IMR-90 (cell line): Measurements from ENCODE around the gene LYPD4. TPM values are rescaled to one million over a fixed set of nuclear protein-coding genes. Genes with fewer than 3 reads are reported as not detected.

ENCODE experiments used
- ATAC-seq: fragments of 200-7000 bp; cut with Tn5 transposase; 2 replicates; pipeline ENCODE4 v1.9.1; 2020; ENCODE audit warnings: low read depth, mild to moderate bottlenecking, moderate library complexity
- BruUV-seq: library from RNA; stranded (reverse); fragments of 400-500 nt; replicated peaks from 2 replicates; lab custom pipeline; 2021; lab: Mats Ljungman, UMichigan
- CTCF ChIA-PET: fragments of 300-600 bp; formaldehyde crosslinking; extraction: SDS; loops from one replicate; lab custom pipeline; 2021; ENCODE audit warnings: antibody characterized with exemption; lab: Yijun Ruan, JAX
- POLR2A ChIA-PET: fragments of 300-600 bp; sonication (Branson Sonifier 250); formaldehyde crosslinking; loops from one replicate; lab custom pipeline; 2022; ENCODE audit warnings: antibody characterized with exemption; ENCODE audit not compliant: unreplicated experiment; lab: Charles Lee
- DNase-seq: peaks from one replicate; pipeline ENCODE4 v3.0.0; 2013
- H2AFZ ChIP-seq: replicated peaks from 2 replicates; pipeline ENCODE3; 2013; ENCODE audit warnings: low read length, mild to moderate bottlenecking; ENCODE audit not compliant: poor library complexity
- H2AK5ac ChIP-seq: 2 replicates; pipeline ENCODE4 v1.6.1; 2013; ENCODE audit warnings: low read depth, low read length, inconsistent platforms
- H2AK9ac ChIP-seq: replicated peaks from 2 replicates; pipeline ENCODE3; 2013; ENCODE audit warnings: mild to moderate bottlenecking, low read depth, low read length, moderate library complexity; ENCODE audit not compliant: poor library complexity
- H2BK120ac ChIP-seq: 2 replicates; pipeline ENCODE4 v1.6.1; 2013; ENCODE audit warnings: low read depth, low read length, inconsistent platforms
- H2BK15ac ChIP-seq: 3 replicates; pipeline ENCODE4 v1.6.1; 2013; ENCODE audit warnings: low read depth, low read length, inconsistent platforms
- H2BK20ac ChIP-seq: 2 replicates; pipeline ENCODE4 v1.6.1; 2013; ENCODE audit warnings: low read depth, mild to moderate bottlenecking, inconsistent platforms, low read length, moderate library complexity
- H2BK5ac ChIP-seq: 2 replicates; pipeline ENCODE4 v1.6.1; 2013; ENCODE audit warnings: mild to moderate bottlenecking, low read depth, low read length, inconsistent platforms; ENCODE audit not compliant: poor library complexity, severe bottlenecking
- H3K14ac ChIP-seq: replicated peaks from 2 replicates; pipeline ENCODE4 v1.6.1; 2013; ENCODE audit warnings: low read depth, low read length, inconsistent platforms
- H3K18ac ChIP-seq: 2 replicates; pipeline ENCODE4 v1.6.1; 2013; ENCODE audit warnings: low read depth, low read length, control low read depth
- H3K23ac ChIP-seq: 2 replicates; pipeline ENCODE4 v1.6.1; 2013; ENCODE audit warnings: low read depth, low read length, inconsistent platforms
- H3K27ac ChIP-seq: 2 replicates; pipeline ENCODE4 v1.5.1; 2013; ENCODE audit warnings: mild to moderate bottlenecking, control low read depth, low read length; ENCODE audit not compliant: insufficient read depth
- H3K27me3 ChIP-seq: 2 replicates; pipeline ENCODE4 v1.6.1; 2013; ENCODE audit warnings: low read length; ENCODE audit not compliant: control insufficient read depth, insufficient read depth
- H3K36me3 ChIP-seq: 2 replicates; pipeline ENCODE4 v1.6.1; 2013; ENCODE audit warnings: low read length, mixed read lengths; ENCODE audit not compliant: control insufficient read depth, insufficient read depth
- H3K4ac ChIP-seq: 2 replicates; pipeline ENCODE4 v1.6.1; 2013; ENCODE audit warnings: low read depth, low read length, inconsistent platforms
- H3K4me1 ChIP-seq: 2 replicates; pipeline ENCODE4 v1.6.1; 2013; ENCODE audit warnings: low read length, mixed read lengths; ENCODE audit not compliant: control insufficient read depth, insufficient read depth
- H3K4me2 ChIP-seq: 2 replicates; pipeline ENCODE4 v1.6.1; 2013; ENCODE audit warnings: low read depth, mild to moderate bottlenecking, control low read depth, low read length, moderate library complexity
- H3K4me3 ChIP-seq: 2 replicates; pipeline ENCODE4 v1.5.1; 2013; ENCODE audit warnings: low read depth, mild to moderate bottlenecking, control low read depth, low read length, moderate library complexity; ENCODE audit not compliant: insufficient read depth
- H3K56ac ChIP-seq: 2 replicates; pipeline ENCODE4 v1.6.1; 2013; ENCODE audit warnings: low read length, inconsistent platforms; ENCODE audit not compliant: insufficient read depth; ENCODE audit errors: extremely low read depth
- H3K79me1 ChIP-seq, 2 experiments: 2 replicates each; pipeline ENCODE4 v1.6.1; 2013; ENCODE audit warnings: low read length in 2 of 2, inconsistent platforms in 1 of 2, low read depth in 1 of 2
- H3K9ac ChIP-seq: 2 replicates; pipeline ENCODE4 v1.6.1; 2013; ENCODE audit warnings: low read depth, low read length, control low read depth
- H3K9me1 ChIP-seq: 2 replicates; pipeline ENCODE4 v1.6.1; 2013; ENCODE audit warnings: low read length, inconsistent platforms; ENCODE audit not compliant: insufficient read depth
- H3K9me3 ChIP-seq: 2 replicates; pipeline ENCODE4 v1.6.1; 2013; ENCODE audit warnings: low read length; ENCODE audit not compliant: control insufficient read depth, insufficient read depth
- H4K20me1 ChIP-seq: 2 replicates; pipeline ENCODE4 v1.6.1; 2013; ENCODE audit warnings: low read length, inconsistent platforms; ENCODE audit not compliant: insufficient read depth
- H4K5ac ChIP-seq: 2 replicates; pipeline ENCODE4 v1.6.1; 2013; ENCODE audit warnings: mild to moderate bottlenecking, low read depth, low read length, control low read depth
- H4K8ac ChIP-seq, 2 experiments: 2 replicates each; pipeline ENCODE4 v1.6.1; 2013; ENCODE audit warnings: low read depth in 2 of 2, low read length in 2 of 2, control low read depth in 1 of 2, inconsistent platforms in 1 of 2
- H4K91ac ChIP-seq: 2 replicates; pipeline ENCODE4 v1.6.1; 2013; ENCODE audit warnings: low read depth, low read length, inconsistent platforms; ENCODE audit not compliant: insufficient read depth
- BHLHE40 ChIP-seq: fragments of 150-350 bp; IDR thresholded peaks from 2 replicates; pipeline ENCODE4 v1.6.1; 2016; ENCODE audit warnings: mild to moderate bottlenecking, low read depth, low read length
- CEBPB ChIP-seq: IDR thresholded peaks from 2 replicates; pipeline ENCODE4 v1.6.1; 2012; ENCODE audit warnings: low read depth, low read length, improper control_type of control experiment
- CHD1 ChIP-seq: IDR thresholded peaks from 2 replicates; pipeline ENCODE4 v1.6.1; 2012; ENCODE audit warnings: low read depth, low read length, improper control_type of control experiment
- CTCF ChIP-seq: conservative IDR thresholded peaks from 2 replicates; pipeline ENCODE4 v1.5.1; 2012; ENCODE audit warnings: mild to moderate bottlenecking, low read depth, low read length, improper control_type of control experiment
- ELK1 ChIP-seq: fragments of 150-350 bp; IDR thresholded peaks from 2 replicates; pipeline ENCODE4 v1.6.1; 2016; ENCODE audit warnings: low read depth, mild to moderate bottlenecking, low read length, moderate library complexity, borderline replicate concordance
- FOS ChIP-seq: fragments of 150-350 bp; IDR thresholded peaks from 2 replicates; pipeline ENCODE4 v1.6.1; 2016; ENCODE audit warnings: low read depth, low read length
- MAFK ChIP-seq: IDR thresholded peaks from 2 replicates; pipeline ENCODE4 v1.6.1; 2012; ENCODE audit warnings: low read depth, low read length, improper control_type of control experiment
- MAZ ChIP-seq: IDR thresholded peaks from 2 replicates; pipeline ENCODE4 v1.6.1; 2012; ENCODE audit warnings: low read depth, mild to moderate bottlenecking, low read length, improper control_type of control experiment, moderate library complexity, borderline replicate concordance
- MXI1 ChIP-seq: IDR thresholded peaks from 2 replicates; pipeline ENCODE4 v1.6.1; 2012; ENCODE audit warnings: low read depth, mild to moderate bottlenecking, low read length, moderate library complexity, borderline replicate concordance
- POLR2A ChIP-seq: IDR thresholded peaks from 2 replicates; pipeline ENCODE4 v1.6.1; 2012; ENCODE audit warnings: mild to moderate bottlenecking, low read depth, low read length
- RAD21 ChIP-seq: IDR thresholded peaks from 2 replicates; pipeline ENCODE4 v1.6.1; 2012; ENCODE audit warnings: low read length, improper control_type of control experiment
- RCOR1 ChIP-seq: IDR thresholded peaks from 2 replicates; pipeline ENCODE4 v1.6.1; 2012; ENCODE audit warnings: mild to moderate bottlenecking, low read length, improper control_type of control experiment; ENCODE audit not compliant: insufficient replicate concordance
- RFX5 ChIP-seq: IDR thresholded peaks from 2 replicates; pipeline ENCODE4 v1.8.0; 2012; ENCODE audit warnings: low read depth, mild to moderate bottlenecking, low read length, moderate library complexity
- SMC3 ChIP-seq: fragments of 150-350 bp; IDR thresholded peaks from 2 replicates; pipeline ENCODE4 v1.6.1; 2016; ENCODE audit warnings: low read depth, mild to moderate bottlenecking, antibody characterized with exemption, low read length, moderate library complexity
- USF2 ChIP-seq: fragments of 150-350 bp; IDR thresholded peaks from 2 replicates; pipeline ENCODE4 v1.6.1; 2017; ENCODE audit warnings: mild to moderate bottlenecking, antibody characterized with exemption, low read length, low read depth
- WGBS, 2 experiments: methylation state at CpG; one replicate each; pipeline versions ENCODE4 v1.1.5 to v1.1.7; 2013; ENCODE audit warnings: missing lambda C conversion rate in 2 of 2; ENCODE audit not compliant: insufficient read length in 1 of 2; ENCODE audit errors: extremely low coverage in 2 of 2; 5-methylcytosine and 5-hydroxymethylcytosine counted together
- dilution Hi-C: fragments of 300-500 bp; cut with HindIII; formaldehyde crosslinking; loops from one replicate; pipeline ENCODE4 v1.14.3; 2018; ENCODE audit warnings: low sequenced_read_pairs; ENCODE audit not compliant: unreplicated experiment
- in situ Hi-C: fragments of 300-500 bp; cut with MboI; formaldehyde crosslinking; loops from 3 replicates; pipeline ENCODE4 v1.14.3; 2019; ENCODE audit warnings: low sequenced_read_pairs, inconsistent platforms, mixed read lengths
- intact Hi-C: fragments of 100-400 bp; cut with micrococcal nuclease; formaldehyde crosslinking; loops from 2 replicates; pipeline ENCODE4 v1.10.0; 2022
- polyA plus RNA-seq, 3 experiments: library from polyadenylated mRNA; depleted of rRNA; stranded (reverse); fragments of >200 nt; gene quantifications; 2 replicates each; pipeline ENCODE4 v1.2.3, GENCODE V29; 2012; ENCODE audit warnings: low replicate concordance in 1 of 3
- total RNA-seq: library from RNA; depleted of rRNA; stranded (reverse); fragments of >200 nt; gene quantifications from 2 replicates; pipeline ENCODE4 v1.2.3, GENCODE V29; 2012

The LYPD4 gene
- total and polyA plus RNA-seq, 2 of the 4 experiments (the other 2 are of a cell fraction) = not detected

- H3K14ac ChIP-seq = no peak overlapping the region
- H2BK15ac ChIP-seq = no peak overlapping the region
- no peak overlapping the region for H2BK20ac ChIP-seq
- peaks cover 10% of the 10 kb centered on the region; the same call in 1 of the 2 replicates for H3K9me1 ChIP-seq
- H2AK9ac ChIP-seq = peak overlapping the region; percentile 85
- H3K27ac ChIP-seq = no peak overlapping the region
- no peak overlapping the region for H2AFZ ChIP-seq
- no peaks in the 10 kb centered on the region for H3K9me3 ChIP-seq
- H3K23ac ChIP-seq = no peak overlapping the region
- BruUV-seq = no TSS peak
- WGBS, 2 experiments = 88% methylated on average over 9 of the region's 10 CpGs; no CpG with 5 or more reads in 1 of the 2 experiments
- H3K4me3 ChIP-seq = no peak overlapping the region
- DNase-seq (no peak), ATAC-seq (no peak)
- H2BK5ac ChIP-seq = no peak overlapping the region
- POLR2A ChIA-PET = no interaction called here
- H4K8ac ChIP-seq = no peak overlapping the region
- no peak overlapping the region for H3K4ac ChIP-seq
- dilution Hi-C loops (no loop called here), in situ Hi-C loops (no loop called here), intact Hi-C loops (no loop called here)
- H3K18ac ChIP-seq = no peak overlapping the region
- H2AK5ac ChIP-seq = no peak overlapping the region
- H3K27me3 ChIP-seq = no peaks in the 10 kb centered on the region
- peaks cover 72% of the 10 kb centered on the region for H3K36me3 ChIP-seq
- H3K4me1 ChIP-seq = peaks cover 3% of the 10 kb centered on the region; the same call in 1 of the 2 replicates
- no peak overlapping the region for H3K9ac ChIP-seq
- CTCF ChIA-PET = no interaction called here
- H4K91ac ChIP-seq = no peak overlapping the region
- no peak overlapping the region for H2BK120ac ChIP-seq
- H3K56ac ChIP-seq = no peak overlapping the region
- peaks cover 22 to 59% of the 10 kb centered on the region in 2 experiments for H3K79me1 ChIP-seq
- H4K20me1 ChIP-seq = peaks cover 98% of the 10 kb centered on the region
- no peak overlapping the region for H3K4me2 ChIP-seq
- no peak overlapping the region for H4K5ac ChIP-seq
- no peak for TF ChIP-seq CHD1
- no peak for TF ChIP-seq MAFK
- no peak for TF ChIP-seq CEBPB
- no peak for TF ChIP-seq SMC3
- no peak for TF ChIP-seq RFX5
- no peak for TF ChIP-seq USF2
- TF ChIP-seq POLR2A = no peak
- TF ChIP-seq MAZ = no peak
- TF ChIP-seq FOS = no peak
- no peak for TF ChIP-seq RCOR1
- TF ChIP-seq MXI1 = no peak
- no peak for TF ChIP-seq ELK1
- TF ChIP-seq BHLHE40 = no peak
- TF ChIP-seq CTCF = no peak
- no peak for TF ChIP-seq RAD21
Observed at GRCh38 chr19:41868120-41868988, 23.9 kb upstream of the LYPD4 start.
